ENCODE data around the gene PDGFRB. TPM values are rescaled to one million over a fixed set of nuclear protein-coding genes. Genes with fewer than 3 reads are reported as not detected.

PDGFRB gene
- total and polyA plus RNA-seq, 2 experiments from 2014 or later, result 4.2 to 5.3 TPM

DNA sequence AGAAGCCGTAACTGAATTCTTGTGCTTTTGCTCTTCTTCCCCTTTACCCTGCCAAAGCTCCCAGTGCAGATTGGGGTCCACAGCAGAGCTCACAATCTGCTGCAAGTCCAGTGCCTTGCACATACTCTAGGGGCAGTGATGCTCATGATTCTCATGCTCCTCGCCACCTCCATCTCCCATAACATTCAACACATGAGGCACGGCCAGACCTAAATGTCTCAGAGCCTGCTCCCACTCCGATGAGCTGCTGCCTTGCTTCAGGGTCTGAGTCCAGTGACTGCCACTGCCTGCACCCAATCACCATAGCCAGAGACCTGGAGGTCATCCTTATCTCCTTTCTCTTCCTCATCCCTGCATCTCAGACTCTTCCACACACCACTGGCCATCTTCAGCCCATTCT lies 79.8 kb downstream of the PDGFRB start:
- no peaks in the 10 kb centered on the region for H3K27me3 ChIP-seq
- H3K36me3 ChIP-seq, result no peaks in the 10 kb centered on the region
- TF ChIP-seq CTCF (IDR thresholded peaks at IDR 0.05; ENCODE audit: low read depth, low read length), result peak; percentile 5
- no peak overlapping the region for H3K27ac ChIP-seq
- no peaks in the 10 kb centered on the region for H3K9me3 ChIP-seq (ENCODE audit: low read depth)
- H3K4me1 ChIP-seq (ENCODE audit: low read depth), result no peaks in the 10 kb centered on the region
- no peak for DNase-seq (ENCODE audit: low read depth in 1 of 2, low spot score in 1 of 2)
- H3K4me3 ChIP-seq, result no peak overlapping the region

- no peaks in the 10 kb centered on the region for H3K27me3 ChIP-seq
- no peak for DNase-seq (ENCODE audit: low read depth in 1 of 2, low spot score in 1 of 2)
- no peak for TF ChIP-seq CTCF (IDR thresholded peaks at IDR 0.05; ENCODE audit: low read depth, low read length)
These were observed 80.4 kb downstream of the PDGFRB start for GRCh38 chr5:150075233-150075632.

DNA sequence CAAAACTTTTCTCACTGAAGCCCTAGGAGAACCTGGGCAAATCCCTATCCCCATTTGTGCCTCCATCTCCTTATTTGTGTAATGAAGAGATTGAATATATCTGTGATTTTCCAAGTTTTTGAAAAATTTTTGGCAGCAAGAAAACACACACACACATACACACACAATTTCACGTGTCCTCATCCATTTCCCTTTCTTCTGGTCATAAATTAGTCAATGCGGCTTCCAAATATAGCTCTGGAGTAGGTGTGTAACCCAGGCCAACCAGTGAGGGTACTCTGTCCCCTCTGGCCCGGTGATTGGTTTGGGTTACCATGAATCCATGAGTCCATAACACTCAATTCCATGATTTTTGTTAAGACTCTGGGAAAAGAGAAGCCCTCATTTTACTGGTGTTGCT lies 82.0 kb downstream of the PDGFRB start:
- no peaks in the 10 kb centered on the region for H3K4me1 ChIP-seq (ENCODE audit: low read depth)
- no peak for TF ChIP-seq CTCF (IDR thresholded peaks at IDR 0.05; ENCODE audit: low read depth, low read length)
- H3K27me3 ChIP-seq, result no peaks in the 10 kb centered on the region
- no peaks in the 10 kb centered on the region for H3K9me3 ChIP-seq (ENCODE audit: low read depth)
- H3K27ac ChIP-seq, result no peak overlapping the region
- DNase-seq (ENCODE audit: low read depth in 1 of 2, low spot score in 1 of 2), result no peak
- H3K4me3 ChIP-seq, result no peak overlapping the region
- no peaks in the 10 kb centered on the region for H3K36me3 ChIP-seq

More at GRCh38 chr5:150075233-150075632, 80.4 kb downstream of the PDGFRB start:
- Histone ChIP-seq H3K36me3 (no peaks in the 10 kb centered on the region), H3K4me3 (no peak overlapping the region), H3K4me1 (ENCODE audit: low read depth) (no peaks in the 10 kb centered on the region), H3K9me3 (ENCODE audit: low read depth) (no peaks in the 10 kb centered on the region), H3K27ac (no peak overlapping the region)

DNA sequence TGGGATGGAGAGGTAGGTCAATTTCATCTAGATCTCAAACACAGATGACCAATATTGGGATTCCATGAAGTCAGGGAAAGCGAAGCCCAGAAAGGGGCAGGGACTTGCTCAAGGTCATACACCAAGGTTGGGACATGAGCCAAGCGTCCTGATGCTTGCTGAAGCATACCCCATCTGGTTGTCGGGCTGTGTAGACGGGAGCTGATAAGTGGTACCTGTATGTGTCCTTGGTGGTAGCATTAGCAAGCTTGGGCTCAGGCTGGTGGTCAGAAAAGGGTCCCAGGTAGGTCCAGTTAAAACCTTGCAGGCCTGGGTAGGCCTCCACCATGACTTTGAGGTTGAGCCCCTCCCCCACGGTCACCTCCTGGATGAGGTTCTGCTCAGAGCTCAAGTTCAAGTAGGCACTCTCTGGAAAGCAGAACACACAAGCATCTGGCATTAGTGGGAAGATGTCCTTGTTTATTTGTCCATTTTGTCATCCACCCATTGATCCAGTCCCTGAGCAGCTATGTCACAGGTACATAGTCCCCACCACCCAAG lies 82.5 kb downstream of the PDGFRB start:
- no peak for TF ChIP-seq CTCF (IDR thresholded peaks at IDR 0.05; ENCODE audit: low read depth, low read length)
- Histone ChIP-seq H3K27me3 (no peaks in the 10 kb centered on the region), H3K27ac (no peak overlapping the region), H3K4me3 (no peak overlapping the region), H3K4me1 (ENCODE audit: low read depth) (no peaks in the 10 kb centered on the region), H3K9me3 (ENCODE audit: low read depth) (no peaks in the 10 kb centered on the region), H3K36me3 (no peaks in the 10 kb centered on the region)
- no peak for DNase-seq (ENCODE audit: low read depth in 1 of 2, low spot score in 1 of 2)

- H3K4me3 ChIP-seq, result no peak overlapping the region
- DNase-seq (ENCODE audit: low read depth in 1 of 2, low spot score in 1 of 2), result no peak
- H3K4me1 ChIP-seq (ENCODE audit: low read depth), result no peaks in the 10 kb centered on the region
- no peak overlapping the region for H3K27ac ChIP-seq
- no peaks in the 10 kb centered on the region for H3K36me3 ChIP-seq
- H3K9me3 ChIP-seq (ENCODE audit: low read depth), result no peaks in the 10 kb centered on the region
- no peaks in the 10 kb centered on the region for H3K27me3 ChIP-seq
- no peak for TF ChIP-seq CTCF (IDR thresholded peaks at IDR 0.05; ENCODE audit: low read depth, low read length)
These were observed 84.8 kb downstream of the PDGFRB start for GRCh38 chr5:150070821-150071220.

All from cardiac muscle cell (in vitro differentiated cells and primary cell).